Esophagus mucosa (tissue), 1 donor: ENCODE results near the gene IL6R. TPM values are rescaled to one million over a fixed set of nuclear protein-coding genes. Genes with fewer than 3 reads are reported as not detected.
"Not testable (repeated sequence)": the region's sequence is repeated elsewhere in the genome, so short reads cannot be mapped to it uniquely, and the experiment has no call there.

Experiments used
- ATAC-seq: fragments of 200-7000 bp; cut with Tn5 transposase; one replicate; pipeline ENCODE4 v1.9.1; 2020
- total RNA-seq: library from RNA; stranded (reverse); gene quantifications from one replicate; pipeline ENCODE4 v1.2.4, GENCODE V29; 2023
- donor health status: DM: yes; HTN: yes; CAD: no.

The IL6R gene
- total RNA-seq, 1 donor from 2014 or later: 6.1 TPM

GRCh38 chr1:154485106-154485505 is 80.0 kb downstream of the IL6R start:
- ATAC-seq: peak; percentile 48

- no peak for ATAC-seq
Measured at GRCh38 chr1:154485910-154486496, 80.9 kb downstream of the IL6R start.

- ATAC-seq: not testable (repeated sequence)
Measured at GRCh38 chr1:154486756-154487155, 81.6 kb downstream of the IL6R start.

- no peak for ATAC-seq
Measured at GRCh38 chr1:154488922-154489321, 83.8 kb downstream of the IL6R start.

- no peak for ATAC-seq
Measured at GRCh38 chr1:154489695-154490274, 84.6 kb downstream of the IL6R start.

GRCh38 chr1:154490317-154490716 is 85.2 kb downstream of the IL6R start:
- ATAC-seq: no peak

GRCh38 chr1:154492115-154492514 is 87.0 kb downstream of the IL6R start:
- ATAC-seq: no peak

GRCh38 chr1:154493276-154493675 is 88.1 kb downstream of the IL6R start:
- peak; percentile 24 for ATAC-seq

- ATAC-seq: no peak
Measured at GRCh38 chr1:154495496-154496273, 90.5 kb downstream of the IL6R start.

GRCh38 chr1:154496383-154496782 is 91.2 kb downstream of the IL6R start:
- no peak for ATAC-seq

GRCh38 chr1:154497026-154497806 is 92.1 kb downstream of the IL6R start:
- ATAC-seq: peak; percentile 44

- ATAC-seq: no peak
Measured at GRCh38 chr1:154499446-154499845, 94.3 kb downstream of the IL6R start.

GRCh38 chr1:154500533-154500932 is 95.4 kb downstream of the IL6R start:
- no peak for ATAC-seq

GRCh38 chr1:154501423-154502065 is 96.4 kb downstream of the IL6R start:
- ATAC-seq: peak; percentile 43

- ATAC-seq: peak; percentile 50
Measured at GRCh38 chr1:154502066-154502743, 97.1 kb downstream of the IL6R start, which contains the start of the genes SHE and TDRD10. SHE (minus strand) TSS chr1:154502412; CDS start chr1:154502026, 386 bp downstream. TDRD10 (plus strand) TSS chr1:154502219; CDS start chr1:154506904, 4,685 bp downstream.

GRCh38 chr1:154502744-154503115 is 97.6 kb downstream of the IL6R start:
- peak; percentile 8 for ATAC-seq

- no peak for ATAC-seq
Measured at GRCh38 chr1:154503898-154504297, 98.8 kb downstream of the IL6R start.

GRCh38 chr1:154512760-154513159 is 107.6 kb downstream of the IL6R start:
- no peak for ATAC-seq

GRCh38 chr1:154514066-154514553 is 109.0 kb downstream of the IL6R start:
- ATAC-seq: no peak

GRCh38 chr1:154517661-154518060 is 112.5 kb downstream of the IL6R start:
- no peak for ATAC-seq
